ENCODE results near the gene EHHADH. TPM values are rescaled to one million over a fixed set of nuclear protein-coding genes. Genes with fewer than 3 reads are reported as not detected.

EHHADH gene
- total RNA-seq, 1 donor from 2014 or later = 3.6 TPM

- no peak overlapping the region for H3K27ac ChIP-seq
- no peak for DNase-seq (ENCODE audit: low spot score)
- H3K9me3 ChIP-seq (ENCODE audit: low read depth) = no peaks in the 10 kb centered on the region
- H3K27ac Mint-ChIP-seq = no peak overlapping the region
- no peak for TF ChIP-seq EZH2phosphoT487 (IDR thresholded peaks at IDR 0.05)
- TF ChIP-seq CTCF (IDR thresholded peaks at IDR 0.05) = no peak
- no peak for TF ChIP-seq EZH2 (IDR thresholded peaks at IDR 0.05)
- H3K9me3 Mint-ChIP-seq = no peaks in the 10 kb centered on the region
- no peaks in the 10 kb centered on the region for H3K36me3 Mint-ChIP-seq
- H3K4me3 Mint-ChIP-seq = no peak overlapping the region
- H3K4me1 ChIP-seq = peaks cover 25% of the 10 kb centered on the region
- H3K36me3 ChIP-seq = no peaks in the 10 kb centered on the region
- peaks cover 3% of the 10 kb centered on the region for H3F3A ChIP-seq (ENCODE audit: low read depth)
- no peaks in the 10 kb centered on the region for H3K27me3 ChIP-seq
- peaks cover 3% of the 10 kb centered on the region for H3K27me3 Mint-ChIP-seq (ENCODE audit: insufficient read depth, low read depth)
- no peaks in the 10 kb centered on the region for H3K79me2 ChIP-seq (ENCODE audit: low read depth)
- no peak overlapping the region for H2AFZ ChIP-seq (replicated peaks)
- no peak overlapping the region for H3K4me3 ChIP-seq
- no peaks in the 10 kb centered on the region for H4K20me1 ChIP-seq (ENCODE audit: low read depth)
- H3K4me2 ChIP-seq = peak overlapping the region; percentile 22
- H3K9ac ChIP-seq = no peak overlapping the region
- peaks cover 13% of the 10 kb centered on the region for H3K4me1 Mint-ChIP-seq
Observed at GRCh38 chr3:185207481-185207880, 46.4 kb downstream of the EHHADH start.

- peaks cover 3% of the 10 kb centered on the region for H3K27me3 Mint-ChIP-seq (ENCODE audit: insufficient read depth, low read depth)
- H3K4me1 Mint-ChIP-seq = peaks cover 13% of the 10 kb centered on the region
Observed at GRCh38 chr3:185205865-185206264, 48.0 kb downstream of the EHHADH start.

GRCh38 chr3:185204894-185205293, 49.0 kb downstream of the EHHADH start:
- H3K4me1 Mint-ChIP-seq = peaks cover 7% of the 10 kb centered on the region

More at GRCh38 chr3:185205865-185206264, 48.0 kb downstream of the EHHADH start:
- Histone ChIP-seq H3K4me1 (peaks cover 24% of the 10 kb centered on the region), H3K79me2 (ENCODE audit: low read depth) (no peaks in the 10 kb centered on the region), H4K20me1 (ENCODE audit: low read depth) (no peaks in the 10 kb centered on the region), H3K27me3 (no peaks in the 10 kb centered on the region), H3K4me2 (no peak overlapping the region), H3K36me3 (no peaks in the 10 kb centered on the region), H2AFZ (replicated peaks) (no peak overlapping the region), H3K27ac (no peak overlapping the region), H3F3A (ENCODE audit: low read depth) (peaks cover 1% of the 10 kb centered on the region), H3K9ac (no peak overlapping the region), H3K9me3 (ENCODE audit: low read depth) (no peaks in the 10 kb centered on the region), H3K4me3 (no peak overlapping the region)
- Mint-ChIP-seq H3K9me3 (no peaks in the 10 kb centered on the region), H3K4me3 (no peak overlapping the region), H3K36me3 (no peaks in the 10 kb centered on the region), H3K27ac (no peak overlapping the region)
- no peak for TF ChIP-seq EZH2phosphoT487 (IDR thresholded peaks at IDR 0.05)
- no peak for TF ChIP-seq CTCF (IDR thresholded peaks at IDR 0.05)
- TF ChIP-seq EZH2 (IDR thresholded peaks at IDR 0.05) = no peak
- DNase-seq (ENCODE audit: low spot score) = no peak

More at GRCh38 chr3:185204894-185205293, 49.0 kb downstream of the EHHADH start:
- Histone ChIP-seq H3K27me3 (no peaks in the 10 kb centered on the region), H3K4me1 (peaks cover 14% of the 10 kb centered on the region), H3K9me3 (ENCODE audit: low read depth) (no peaks in the 10 kb centered on the region), H3K36me3 (no peaks in the 10 kb centered on the region), H3K4me2 (no peak overlapping the region), H3K4me3 (no peak overlapping the region), H3K79me2 (ENCODE audit: low read depth) (no peaks in the 10 kb centered on the region), H3K9ac (no peak overlapping the region), H4K20me1 (ENCODE audit: low read depth) (no peaks in the 10 kb centered on the region), H3F3A (ENCODE audit: low read depth) (no peaks in the 10 kb centered on the region), H3K27ac (no peak overlapping the region), H2AFZ (replicated peaks) (no peak overlapping the region)
- TF ChIP-seq EZH2phosphoT487 (IDR thresholded peaks at IDR 0.05) (no peak), CTCF (IDR thresholded peaks at IDR 0.05) (no peak), EZH2 (IDR thresholded peaks at IDR 0.05) (no peak)
- peaks cover 3% of the 10 kb centered on the region for H3K27me3 Mint-ChIP-seq (ENCODE audit: insufficient read depth, low read depth)
- no peaks in the 10 kb centered on the region for H3K36me3 Mint-ChIP-seq
- H3K4me3 Mint-ChIP-seq = no peak overlapping the region
- DNase-seq (ENCODE audit: low spot score) = no peak
- no peaks in the 10 kb centered on the region for H3K9me3 Mint-ChIP-seq
- H3K27ac Mint-ChIP-seq = no peak overlapping the region
